GM12878 (cell line): ENCODE data around the gene EBF3. TPM values are rescaled to one million over a fixed set of nuclear protein-coding genes. Genes with fewer than 3 reads are reported as not detected.

Source experiments
- ATAC-seq: fragments of 200-7000 bp; cut with Tn5 transposase; 3 replicates; pipeline ENCODE4 v1.9.1; 2020; ENCODE audit warnings: mild to moderate bottlenecking, moderate library complexity
- BruUV-seq: library from RNA; stranded (reverse); fragments of 400-500 nt; replicated peaks from 2 replicates; lab custom pipeline; 2021; lab: Mats Ljungman, UMichigan
- CTCF ChIA-PET: fragments of 300-600 bp; sonication (Branson Sonifier 250); formaldehyde crosslinking; extraction: SDS; loops from one replicate; lab custom pipeline; 2021; ENCODE audit warnings: inconsistent platforms; lab: Yijun Ruan, JAX
- POLR2A ChIA-PET: fragments of 350-600 bp; formaldehyde crosslinking; extraction: SDS; loops from one replicate; lab custom pipeline; 2021; ENCODE audit warnings: inconsistent platforms; lab: Charles Lee
- RAD21 ChIA-PET: fragments of 300-600 bp; sonication (Branson Sonifier 250); formaldehyde crosslinking; loops from one replicate; lab custom pipeline; 2023; ENCODE audit warnings: antibody characterized with exemption; ENCODE audit not compliant: unreplicated experiment; lab: Charles Lee
- SMC1A ChIA-PET: fragments of 300-600 bp; sonication (Branson Sonifier 250); formaldehyde crosslinking; loops from one replicate; lab custom pipeline; 2023; ENCODE audit not compliant: unreplicated experiment, uncharacterized antibody; lab: Charles Lee
- DNase-seq: peaks from one replicate; pipeline ENCODE4 v3.0.0-alpha.2; 2011; ENCODE audit warnings: low read depth, low spot score
- FAIRE-seq: peaks from 3 replicates; lab custom pipeline; 2011; peaks lifted over from hg19 to GRCh38; lab: Jason Lieb, UNC
- H2AFZ ChIP-seq: 2 replicates; pipeline ENCODE4 v1.6.0; 2011; ENCODE audit warnings: low read depth, low read length, control low read depth; ENCODE audit not compliant: control insufficient read depth
- H3K27ac ChIP-seq: 2 replicates; pipeline ENCODE4 v1.5.1; 2011; ENCODE audit warnings: control low read depth; ENCODE audit not compliant: control insufficient read depth, insufficient read depth
- H3K27me3 ChIP-seq, 2 experiments: replicated peaks in 1 of 2; 2 replicates each; pipeline versions ENCODE4 v1.6.0 to v1.6.1; 2011; ENCODE audit warnings: low read length in 1 of 2; ENCODE audit not compliant: control insufficient read depth in 2 of 2, insufficient read depth in 2 of 2
- H3K36me3 ChIP-seq, 2 experiments: 2 replicates each; pipeline ENCODE4 v1.5.1; 2011; ENCODE audit warnings: low read length in 1 of 2; ENCODE audit not compliant: control insufficient read depth in 2 of 2, insufficient read depth in 2 of 2
- H3K4me1 ChIP-seq: 2 replicates; pipeline ENCODE4 v1.6.1; 2011; ENCODE audit warnings: mild to moderate bottlenecking, low read length, moderate library complexity, mixed read lengths; ENCODE audit not compliant: control insufficient read depth, insufficient read depth
- H3K4me2 ChIP-seq: 2 replicates; pipeline ENCODE4 v1.6.0; 2011; ENCODE audit warnings: control low read depth; ENCODE audit not compliant: control insufficient read depth, insufficient read depth
- H3K4me3 ChIP-seq: fragments of 200-600 bp; sonication (generic); 2 replicates; pipeline ENCODE4 v1.5.1; 2016
- H3K79me2 ChIP-seq: 2 replicates; pipeline ENCODE4 v1.6.0; 2011; ENCODE audit warnings: low read length; ENCODE audit not compliant: control insufficient read depth, insufficient read depth
- H3K9ac ChIP-seq: 2 replicates; pipeline ENCODE4 v1.8.0; 2011; ENCODE audit warnings: low read length, control low read depth, mixed read lengths; ENCODE audit not compliant: control insufficient read depth, insufficient read depth
- H3K9me3 ChIP-seq: replicated peaks from 3 replicates; pipeline ENCODE4 v1.5.1; 2011; ENCODE audit warnings: mild to moderate bottlenecking, low read length; ENCODE audit not compliant: control insufficient read depth, insufficient read depth
- H4K20me1 ChIP-seq: 2 replicates; pipeline ENCODE4 v1.6.0; 2011; ENCODE audit not compliant: control insufficient read depth, insufficient read depth
- ASH2L ChIP-seq: fragments of 300-600, 200-600 bp; sonication (generic); IDR thresholded peaks from 2 replicates; pipeline ENCODE4 v1.6.1; 2017; ENCODE audit warnings: low read depth, mild to moderate bottlenecking, borderline replicate concordance
- GATAD2B ChIP-seq: fragments of 450-650 bp; conservative IDR thresholded peaks from 2 replicates; pipeline ENCODE4 v1.6.1; 2017; ENCODE audit warnings: low read depth, mild to moderate bottlenecking, moderate library complexity
- MEF2B ChIP-seq: fragments of 450-650 bp; IDR thresholded peaks from 2 replicates; pipeline ENCODE4 v1.6.1; 2018; ENCODE audit warnings: mild to moderate bottlenecking, moderate library complexity; ENCODE audit not compliant: partially characterized antibody, poor library complexity, severe bottlenecking
- RCOR1 ChIP-seq: conservative IDR thresholded peaks from 2 replicates; pipeline ENCODE4 v1.6.1; 2012; ENCODE audit warnings: low read depth, low read length, improper control_type of control experiment
- YY1 ChIP-seq: IDR thresholded peaks from 2 replicates; pipeline ENCODE4 v1.6.1; 2011; ENCODE audit warnings: low read depth, mild to moderate bottlenecking, low read length
- WGBS: methylation state at CpG from one replicate; pipeline ENCODE4 v1.1.6; 2016; ENCODE audit warnings: low lambda C conversion rate; ENCODE audit not compliant: insufficient replicate concordance, insufficient coverage; ENCODE audit errors: missing lambda C conversion rate; 5-methylcytosine and 5-hydroxymethylcytosine counted together
- in situ Hi-C: fragments of 300-500 bp; cut with MboI; formaldehyde crosslinking; loops from 9 replicates; pipeline ENCODE4 v1.14.3; 2018; ENCODE audit warnings: mixed read lengths
- intact Hi-C: fragments of 100-400 bp; cut with micrococcal nuclease; formaldehyde crosslinking; loops from one replicate; pipeline ENCODE4 v1.14.2; 2022; ENCODE audit not compliant: unreplicated experiment
- polyA plus RNA-seq, 11 experiments: library from polyadenylated mRNA; depleted of rRNA in 4 of 11; unstranded in 6 of 11; stranded (reverse) in 5 of 11; fragments of >200 nt; fragmentation: Nextera tagmentation in 4 of 11; fragmentation: Illumina TruSeq in 1 of 11; extraction: Ambion mirVana in 4 of 11; extraction: Trizol in 1 of 11; gene quantifications; 1 replicate in 1 of 11; 2 replicates in 10 of 11; pipeline versions ENCODE4 v1.2.1 to v1.2.3, GENCODE V29; 2011 to 2016; ENCODE audit warnings: inconsistent platforms in 2 of 11, missing spikeins in 2 of 11, low read depth in 1 of 11
- total RNA-seq, 4 experiments: library from RNA; depleted of rRNA in 3 of 4; stranded (reverse); fragments of >200 nt in 3 of 4; fragmentation: Illumina TruSeq in 1 of 4; extraction: Trizol in 1 of 4; gene quantifications; 2 replicates each; pipeline versions ENCODE4 v1.2.1 to v1.2.3, GENCODE V29; 2013 to 2021
- TF ChIP-seq, protein P1 (sequence below): fragments of 450-650 bp; IDR thresholded peaks from 2 replicates; pipeline ENCODE4 v1.6.1; 2016; ENCODE audit warnings: mild to moderate bottlenecking
- TF ChIP-seq, protein P2 (sequence below): fragments of 450-650 bp; IDR thresholded peaks from 2 replicates; pipeline ENCODE4 v1.6.1; 2017; ENCODE audit warnings: borderline replicate concordance

The EBF3 gene
- total and polyA plus RNA-seq, 10 of the 15 experiments (the other 5 are each of a cell fraction or from before 2014, with no cell fraction given), result not detected

DNA sequence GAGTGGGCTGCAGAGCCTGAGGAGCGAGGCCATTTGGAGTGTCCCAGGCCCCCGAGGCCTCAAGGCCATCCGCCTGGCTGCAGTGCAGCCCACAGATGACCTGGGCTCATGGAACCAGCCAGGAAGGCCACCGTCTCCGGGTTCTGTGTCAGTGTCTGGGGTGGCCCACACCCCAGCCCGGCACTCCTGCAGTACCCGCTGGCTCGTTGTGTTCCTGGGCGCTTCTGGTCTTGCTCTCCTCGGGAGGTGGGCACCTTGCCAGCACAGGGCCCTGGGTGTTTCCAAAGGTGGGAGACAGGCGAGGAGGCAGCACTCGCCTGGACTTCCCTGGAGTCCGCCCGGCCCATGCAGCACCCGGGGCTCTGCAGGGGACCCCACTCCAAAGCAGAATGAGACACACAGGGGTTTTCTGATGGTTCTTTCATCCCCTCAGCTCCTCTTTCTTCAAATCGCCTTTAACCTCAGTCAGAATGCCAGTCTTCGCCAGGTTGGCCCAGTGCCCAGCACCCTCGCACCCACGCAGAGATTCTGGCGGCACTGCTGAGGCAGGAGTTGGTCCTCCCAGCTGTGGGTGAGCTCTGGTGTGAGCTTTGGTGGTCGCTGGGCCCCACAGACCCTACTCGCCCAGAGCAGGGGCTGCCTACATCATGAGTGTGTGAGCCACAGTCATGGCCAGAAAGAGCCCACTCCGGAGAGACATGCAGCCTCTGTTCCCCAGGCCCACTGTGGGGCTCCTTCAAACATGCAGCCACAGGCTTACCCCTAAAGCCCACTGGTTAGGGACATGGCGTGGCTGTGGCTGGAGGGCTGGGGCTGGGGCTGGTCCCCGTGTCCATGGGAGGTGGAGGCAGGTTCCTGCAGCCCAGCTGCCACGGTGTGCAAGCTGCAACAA lies 155.7 kb downstream of the EBF3 start:
- no peak overlapping the region for H3K27ac ChIP-seq
- 29% methylated on average over 26 of the region's 26 CpGs for WGBS
- SMC1A ChIA-PET, result no interaction called here
- H3K9me3 ChIP-seq, result no peaks in the 10 kb centered on the region
- BruUV-seq, result no TSS peak
- intact Hi-C loops (no loop called here), in situ Hi-C loops (no loop called here)
- POLR2A ChIA-PET, result no interaction called here
- H2AFZ ChIP-seq, result no peak overlapping the region
- FAIRE-seq (no peak), DNase-seq (no peak), ATAC-seq (no peak)
- H3K4me2 ChIP-seq, result no peak overlapping the region
- CTCF ChIA-PET, result no interaction called here
- TF ChIP-seq, protein P1, sequence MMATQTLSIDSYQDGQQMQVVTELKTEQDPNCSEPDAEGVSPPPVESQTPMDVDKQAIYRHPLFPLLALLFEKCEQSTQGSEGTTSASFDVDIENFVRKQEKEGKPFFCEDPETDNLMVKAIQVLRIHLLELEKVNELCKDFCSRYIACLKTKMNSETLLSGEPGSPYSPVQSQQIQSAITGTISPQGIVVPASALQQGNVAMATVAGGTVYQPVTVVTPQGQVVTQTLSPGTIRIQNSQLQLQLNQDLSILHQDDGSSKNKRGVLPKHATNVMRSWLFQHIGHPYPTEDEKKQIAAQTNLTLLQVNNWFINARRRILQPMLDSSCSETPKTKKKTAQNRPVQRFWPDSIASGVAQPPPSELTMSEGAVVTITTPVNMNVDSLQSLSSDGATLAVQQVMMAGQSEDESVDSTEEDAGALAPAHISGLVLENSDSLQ, result no peak
- no peak for TF ChIP-seq GATAD2B
- TF ChIP-seq RCOR1, result no peak
- TF ChIP-seq, protein P2, sequence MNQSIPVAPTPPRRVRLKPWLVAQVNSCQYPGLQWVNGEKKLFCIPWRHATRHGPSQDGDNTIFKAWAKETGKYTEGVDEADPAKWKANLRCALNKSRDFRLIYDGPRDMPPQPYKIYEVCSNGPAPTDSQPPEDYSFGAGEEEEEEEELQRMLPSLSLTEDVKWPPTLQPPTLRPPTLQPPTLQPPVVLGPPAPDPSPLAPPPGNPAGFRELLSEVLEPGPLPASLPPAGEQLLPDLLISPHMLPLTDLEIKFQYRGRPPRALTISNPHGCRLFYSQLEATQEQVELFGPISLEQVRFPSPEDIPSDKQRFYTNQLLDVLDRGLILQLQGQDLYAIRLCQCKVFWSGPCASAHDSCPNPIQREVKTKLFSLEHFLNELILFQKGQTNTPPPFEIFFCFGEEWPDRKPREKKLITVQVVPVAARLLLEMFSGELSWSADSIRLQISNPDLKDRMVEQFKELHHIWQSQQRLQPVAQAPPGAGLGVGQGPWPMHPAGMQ, result no peak
- TF ChIP-seq YY1, result no peak
- TF ChIP-seq ASH2L, result no peak
- TF ChIP-seq MEF2B, result no peak
- no peaks in the 10 kb centered on the region for H3K27me3 ChIP-seq
- H4K20me1 ChIP-seq, result no peaks in the 10 kb centered on the region
- H3K36me3 ChIP-seq, result no peaks in the 10 kb centered on the region
- no peak overlapping the region for H3K9ac ChIP-seq
- no peaks in the 10 kb centered on the region for H3K79me2 ChIP-seq
- RAD21 ChIA-PET, result no interaction called here
- H3K4me1 ChIP-seq, result no peaks in the 10 kb centered on the region
- no peak overlapping the region for H3K4me3 ChIP-seq
